ENCODE measurements around the gene ALDH4A1. TPM values are rescaled to one million over a fixed set of nuclear protein-coding genes. Genes with fewer than 3 reads are reported as not detected.

The ALDH4A1 gene
- 10 to 100 TPM in 4 of 8 experiments, 1 to 10 TPM in 4; 3.0 to 57.5 (median 8.8) TPM for total RNA-seq

- H3K27ac ChIP-seq = peak within 1 kb of the TSS; percentile 86 to 93
- in situ Hi-C loops (cut with MboI; ENCODE audit: low pct_unique_long_range_greater_than_20kb in 2 of 9, low sequenced_read_pairs in 9 of 9, unreplicated experiment in 9 of 9) = loop anchor here in 6 of 9 experiments (10.0 to 25.0 kb wide), 4 partner anchors 160 to 760 kb away; partner anchors contain the start of gene HTR6 (in 1 of the 6)
- H3K4me1 ChIP-seq (replicated peaks in 1 of 2) = peaks cover 7 to 12% of the 10 kb centered on the region in 2 donors
- ATAC-seq (replicated peaks in 6 of 8) = peak; percentile 90 to 97 (median 96)
- H3K4me3 ChIP-seq = peak within 1 kb of the TSS; percentile 47 to 76 (median 63)
- WGBS, 10 experiments = 0 to 6% (median 1%) methylated on average over 2 to 23 of the region's 55 CpGs; no CpG with 5 or more reads in 4 of the 10 experiments
Measured at GRCh38 chr1:18902523-18903290, at the start of gene ALDH4A1. Gene ALDH4A1 (minus strand): TSS chr1:18902555. CDS start chr1:18902523, 32 bp downstream.

GRCh38 chr1:18951818-18952391 is 49.5 kb upstream of the ALDH4A1 start:
- Histone ChIP-seq H3K4me3 (no peak overlapping the region), H3K27ac (no peak overlapping the region), H3K4me1 (replicated peaks in 1 of 2) (peaks cover 40 to 45% of the 10 kb centered on the region in 2 donors)
- in situ Hi-C loops (cut with MboI; ENCODE audit: low pct_unique_long_range_greater_than_20kb in 2 of 9, low sequenced_read_pairs in 9 of 9, unreplicated experiment in 9 of 9) = no loop called here
- WGBS, 10 experiments = 44 to 100% (median 85%) methylated on average over 1 to 8 of the region's 8 CpGs; no CpG with 5 or more reads in 2 of the 10 experiments
- ATAC-seq (replicated peaks in 6 of 8) = no peak

GRCh38 chr1:18951416-18951815 is 49.1 kb upstream of the ALDH4A1 start:
- H3K27ac ChIP-seq = no peak overlapping the region
- in situ Hi-C loops (cut with MboI; ENCODE audit: low pct_unique_long_range_greater_than_20kb in 2 of 9, low sequenced_read_pairs in 9 of 9, unreplicated experiment in 9 of 9) = no loop called here
- no peak overlapping the region for H3K4me3 ChIP-seq
- ATAC-seq (replicated peaks in 6 of 8) = no peak
- H3K4me1 ChIP-seq (replicated peaks in 1 of 2) = peaks cover 40 to 47% of the 10 kb centered on the region in 2 donors
- 80 to 100% (median 94%) methylated on average over 1 to 9 of the region's 9 CpGs; no CpG with 5 or more reads in 5 of the 10 experiments for WGBS, 10 experiments

GRCh38 chr1:18950401-18951026 is 48.2 kb upstream of the ALDH4A1 start:
- peak in 5 of 8 experiments; percentile 9 to 34 (median 21) for ATAC-seq (replicated peaks in 6 of 8)
- in situ Hi-C loops (cut with MboI; ENCODE audit: low pct_unique_long_range_greater_than_20kb in 2 of 9, low sequenced_read_pairs in 9 of 9, unreplicated experiment in 9 of 9) = no loop called here
- WGBS, 10 experiments = 7 to 80% (median 52%) methylated on average over 2 to 19 of the region's 19 CpGs; no CpG with 5 or more reads in 2 of the 10 experiments
- H3K4me1 ChIP-seq (replicated peaks in 1 of 2) = peaks cover 44 to 53% of the 10 kb centered on the region in 2 donors
- no peak overlapping the region for H3K27ac ChIP-seq
- no peak overlapping the region for H3K4me3 ChIP-seq

GRCh38 chr1:18949686-18950400 is 47.5 kb upstream of the ALDH4A1 start:
- in situ Hi-C loops (cut with MboI; ENCODE audit: low pct_unique_long_range_greater_than_20kb in 2 of 9, low sequenced_read_pairs in 9 of 9, unreplicated experiment in 9 of 9) = no loop called here
- 0 to 25% (median 5%) methylated on average over 1 to 13 of the region's 22 CpGs; no CpG with 5 or more reads in 3 of the 10 experiments for WGBS, 10 experiments
- peak overlapping the region; percentile 0 to 1 for H3K27ac ChIP-seq

GRCh38 chr1:18948913-18949685 is 46.7 kb upstream of the ALDH4A1 start:
- no peak overlapping the region for H3K4me3 ChIP-seq
- ATAC-seq (replicated peaks in 6 of 8) = peak in 5 of 8 experiments; percentile 0 to 5 (median 2)
- peak overlapping the region; percentile 0 to 1 for H3K27ac ChIP-seq
- in situ Hi-C loops (cut with MboI; ENCODE audit: low pct_unique_long_range_greater_than_20kb in 2 of 9, low sequenced_read_pairs in 9 of 9, unreplicated experiment in 9 of 9) = no loop called here
- peaks cover 43 to 52% of the 10 kb centered on the region in 2 donors for H3K4me1 ChIP-seq (replicated peaks in 1 of 2)
- 0 to 100% (median 69%) methylated on average over 1 to 18 of the region's 23 CpGs; no CpG with 5 or more reads in 2 of the 10 experiments for WGBS, 10 experiments

More at GRCh38 chr1:18949686-18950400, 47.5 kb upstream of the ALDH4A1 start:
- H3K4me3 ChIP-seq = no peak overlapping the region
- peak; percentile 20 to 57 (median 45) for ATAC-seq (replicated peaks in 6 of 8)
- H3K4me1 ChIP-seq (replicated peaks in 1 of 2) = peaks cover 47 to 54% of the 10 kb centered on the region in 2 donors

- H3K4me3 ChIP-seq = no peak overlapping the region
- WGBS, 10 experiments = 75 to 100% (median 82%) methylated on average over 1 to 13 of the region's 15 CpGs; no CpG with 5 or more reads in 2 of the 10 experiments
- peaks cover 42 to 52% of the 10 kb centered on the region in 2 donors for H3K4me1 ChIP-seq (replicated peaks in 1 of 2)
- in situ Hi-C loops (cut with MboI; ENCODE audit: low pct_unique_long_range_greater_than_20kb in 2 of 9, low sequenced_read_pairs in 9 of 9, unreplicated experiment in 9 of 9) = no loop called here
- no peak for ATAC-seq (replicated peaks in 6 of 8)
- H3K27ac ChIP-seq = no peak overlapping the region
Measured at GRCh38 chr1:18948048-18948912, 45.9 kb upstream of the ALDH4A1 start.

- H3K27ac ChIP-seq = peak overlapping the region in 1 of 2 donors; percentile 23
- 50 to 80% (median 70%) methylated on average over 1 to 8 of the region's 9 CpGs; no CpG with 5 or more reads in 6 of the 10 experiments for WGBS, 10 experiments
- H3K4me3 ChIP-seq = no peak overlapping the region
- in situ Hi-C loops (cut with MboI; ENCODE audit: low pct_unique_long_range_greater_than_20kb in 2 of 9, low sequenced_read_pairs in 9 of 9, unreplicated experiment in 9 of 9) = no loop called here
- peak in 3 of 8 experiments; percentile 11 to 26 (median 16) for ATAC-seq (replicated peaks in 6 of 8)
- peaks cover 42 to 52% of the 10 kb centered on the region in 2 donors for H3K4me1 ChIP-seq (replicated peaks in 1 of 2)
Measured at GRCh38 chr1:18947570-18947969, 45.2 kb upstream of the ALDH4A1 start.

GRCh38 chr1:18946550-18947381 is 44.4 kb upstream of the ALDH4A1 start:
- 30 to 100% (median 87%) methylated on average over 2 to 15 of the region's 15 CpGs; no CpG with 5 or more reads in 1 of the 10 experiments for WGBS, 10 experiments
- no peak overlapping the region for H3K27ac ChIP-seq
- in situ Hi-C loops (cut with MboI; ENCODE audit: low pct_unique_long_range_greater_than_20kb in 2 of 9, low sequenced_read_pairs in 9 of 9, unreplicated experiment in 9 of 9) = no loop called here
- ATAC-seq (replicated peaks in 6 of 8) = peak in 4 of 8 experiments; percentile 14 to 29 (median 21)
- no peak overlapping the region for H3K4me3 ChIP-seq
- peaks cover 42 to 59% of the 10 kb centered on the region in 2 donors for H3K4me1 ChIP-seq (replicated peaks in 1 of 2)

- WGBS, 10 experiments = 20 to 67% (median 36%) methylated on average over 3 to 14 of the region's 14 CpGs; no CpG with 5 or more reads in 4 of the 10 experiments
- H3K4me1 ChIP-seq (replicated peaks in 1 of 2) = peaks cover 37 to 60% of the 10 kb centered on the region in 2 donors
- peak in 5 of 8 experiments; percentile 74 to 83 (median 77) for ATAC-seq (replicated peaks in 6 of 8)
- peak overlapping the region in 1 of 2 donors; percentile 17 for H3K27ac ChIP-seq
- in situ Hi-C loops (cut with MboI; ENCODE audit: low pct_unique_long_range_greater_than_20kb in 2 of 9, low sequenced_read_pairs in 9 of 9, unreplicated experiment in 9 of 9) = no loop called here
- H3K4me3 ChIP-seq = no peak overlapping the region
Measured at GRCh38 chr1:18945401-18945849, 43.1 kb upstream of the ALDH4A1 start.

Data from motor neuron (in vitro differentiated cells).